ENCODE data around the gene CARD10.
A peak's percentile ranks its signal among the peaks of the same experiment; 100 is the strongest.

The CARD10 gene, protein sequence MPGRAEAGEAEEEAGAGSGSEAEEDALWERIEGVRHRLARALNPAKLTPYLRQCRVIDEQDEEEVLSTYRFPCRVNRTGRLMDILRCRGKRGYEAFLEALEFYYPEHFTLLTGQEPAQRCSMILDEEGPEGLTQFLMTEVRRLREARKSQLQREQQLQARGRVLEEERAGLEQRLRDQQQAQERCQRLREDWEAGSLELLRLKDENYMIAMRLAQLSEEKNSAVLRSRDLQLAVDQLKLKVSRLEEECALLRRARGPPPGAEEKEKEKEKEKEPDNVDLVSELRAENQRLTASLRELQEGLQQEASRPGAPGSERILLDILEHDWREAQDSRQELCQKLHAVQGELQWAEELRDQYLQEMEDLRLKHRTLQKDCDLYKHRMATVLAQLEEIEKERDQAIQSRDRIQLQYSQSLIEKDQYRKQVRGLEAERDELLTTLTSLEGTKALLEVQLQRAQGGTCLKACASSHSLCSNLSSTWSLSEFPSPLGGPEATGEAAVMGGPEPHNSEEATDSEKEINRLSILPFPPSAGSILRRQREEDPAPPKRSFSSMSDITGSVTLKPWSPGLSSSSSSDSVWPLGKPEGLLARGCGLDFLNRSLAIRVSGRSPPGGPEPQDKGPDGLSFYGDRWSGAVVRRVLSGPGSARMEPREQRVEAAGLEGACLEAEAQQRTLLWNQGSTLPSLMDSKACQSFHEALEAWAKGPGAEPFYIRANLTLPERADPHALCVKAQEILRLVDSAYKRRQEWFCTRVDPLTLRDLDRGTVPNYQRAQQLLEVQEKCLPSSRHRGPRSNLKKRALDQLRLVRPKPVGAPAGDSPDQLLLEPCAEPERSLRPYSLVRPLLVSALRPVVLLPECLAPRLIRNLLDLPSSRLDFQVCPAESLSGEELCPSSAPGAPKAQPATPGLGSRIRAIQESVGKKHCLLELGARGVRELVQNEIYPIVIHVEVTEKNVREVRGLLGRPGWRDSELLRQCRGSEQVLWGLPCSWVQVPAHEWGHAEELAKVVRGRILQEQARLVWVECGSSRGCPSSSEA

DNA sequence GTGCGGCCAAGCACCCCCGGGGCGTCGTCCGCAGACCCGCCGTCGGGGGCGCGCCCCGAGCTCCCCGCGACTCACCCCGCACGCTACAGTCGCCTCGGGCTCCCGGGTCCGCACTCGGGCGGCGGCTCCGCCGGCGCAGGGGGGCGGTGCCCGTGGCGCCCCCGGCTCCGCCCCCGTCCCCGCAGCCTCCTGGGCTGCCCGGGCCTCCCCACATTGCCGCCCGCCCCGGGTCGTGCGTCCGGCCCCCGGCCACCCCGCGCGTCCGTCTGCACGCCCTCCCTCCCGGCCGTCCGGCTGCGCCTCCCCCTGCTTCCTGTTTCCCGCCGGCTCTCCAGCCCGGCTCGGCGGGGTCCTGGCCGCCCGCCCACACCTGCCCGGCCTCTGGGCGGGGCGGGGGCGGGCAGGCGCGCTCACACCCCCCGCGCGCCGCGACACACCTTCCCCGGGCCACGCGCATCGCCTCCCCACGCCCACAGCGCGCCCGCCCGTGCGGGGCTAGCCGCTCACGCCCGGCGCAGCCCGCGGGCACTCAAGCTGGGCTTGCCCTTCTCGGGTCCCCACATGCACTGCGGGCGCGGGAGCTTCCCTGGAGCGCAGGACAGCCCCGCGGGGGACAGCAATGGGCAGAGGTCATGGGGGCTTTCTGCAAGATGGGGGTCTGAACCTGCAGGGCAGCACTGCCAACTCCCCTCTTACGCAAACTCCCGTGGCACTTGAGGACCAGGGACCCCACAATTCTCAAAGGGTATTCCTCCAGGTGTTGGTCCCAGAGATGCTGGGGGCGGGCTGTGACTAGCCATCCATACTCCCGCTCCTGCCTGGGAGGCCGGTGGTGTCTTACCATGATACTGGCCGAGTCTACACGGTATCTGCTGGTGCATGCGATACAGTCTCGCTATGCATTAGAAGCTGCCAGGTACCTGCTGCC, at the start of gene CARD10:
TSS of gene CARD10 (minus strand) at position 148 of the 928 bp plus-strand sequence. CDS start 215 bp downstream, outside the sequence.
- in situ Hi-C loops (cut with HindIII; ENCODE audit: low pct_ligation_motif_present, low pct_unique_long_range_greater_than_20kb, low sequenced_read_pairs), result no loop called here
- DNase-seq, result peak; percentile 59

DNA sequence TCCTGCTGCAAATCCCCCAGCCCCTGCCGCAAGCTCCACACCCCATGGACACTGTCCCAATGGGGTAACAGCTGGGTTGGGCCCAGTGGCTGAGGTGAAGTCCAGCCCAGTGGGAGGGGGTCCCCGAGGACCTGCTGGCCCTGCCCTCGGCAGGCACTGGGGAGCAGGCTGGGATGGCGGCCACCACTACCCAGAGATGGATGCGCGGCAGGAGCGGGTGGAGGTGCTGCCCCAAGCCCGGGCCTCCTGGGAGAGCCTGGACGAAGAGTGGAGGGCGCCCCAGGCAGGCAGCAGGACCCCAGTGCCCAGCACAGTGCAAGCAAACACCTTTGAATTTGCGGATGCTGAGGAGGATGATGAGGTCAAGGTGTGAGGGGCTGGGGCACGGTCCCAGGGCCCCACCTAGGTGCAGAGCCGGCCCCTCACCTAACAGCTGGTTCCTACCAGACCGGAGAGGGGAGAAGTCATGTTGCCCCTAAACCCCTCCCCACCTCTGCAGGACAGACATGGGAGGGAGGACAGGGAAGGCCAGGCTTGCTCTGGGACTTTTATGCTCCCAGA, 49.3 kb upstream of the CARD10 start:
- in situ Hi-C loops (cut with HindIII; ENCODE audit: low pct_ligation_motif_present, low pct_unique_long_range_greater_than_20kb, low sequenced_read_pairs), result no loop called here
- DNase-seq, result no peak

DNA sequence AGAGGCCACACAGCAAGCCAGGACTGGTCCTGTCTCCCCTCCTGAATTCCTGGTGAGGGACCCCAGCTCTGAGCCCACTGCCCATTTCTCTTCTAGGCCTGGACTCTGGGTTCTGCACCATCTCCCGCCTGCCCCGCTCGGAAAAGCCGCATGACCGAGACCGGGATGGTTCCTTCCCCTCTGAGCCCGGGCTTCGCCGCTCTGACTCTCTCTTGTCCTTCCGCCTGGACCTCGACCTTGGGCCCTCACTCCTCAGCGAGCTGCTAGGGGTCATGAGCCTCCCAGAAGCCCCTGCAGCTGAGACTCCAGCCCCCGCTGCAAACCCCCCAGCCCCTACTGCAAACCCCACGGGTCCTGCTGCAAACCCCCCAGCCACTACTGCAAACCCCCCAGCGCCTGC, 48.8 kb upstream of the CARD10 start:
- DNase-seq, result no peak
- in situ Hi-C loops (cut with HindIII; ENCODE audit: low pct_ligation_motif_present, low pct_unique_long_range_greater_than_20kb, low sequenced_read_pairs), result no loop called here

DNA sequence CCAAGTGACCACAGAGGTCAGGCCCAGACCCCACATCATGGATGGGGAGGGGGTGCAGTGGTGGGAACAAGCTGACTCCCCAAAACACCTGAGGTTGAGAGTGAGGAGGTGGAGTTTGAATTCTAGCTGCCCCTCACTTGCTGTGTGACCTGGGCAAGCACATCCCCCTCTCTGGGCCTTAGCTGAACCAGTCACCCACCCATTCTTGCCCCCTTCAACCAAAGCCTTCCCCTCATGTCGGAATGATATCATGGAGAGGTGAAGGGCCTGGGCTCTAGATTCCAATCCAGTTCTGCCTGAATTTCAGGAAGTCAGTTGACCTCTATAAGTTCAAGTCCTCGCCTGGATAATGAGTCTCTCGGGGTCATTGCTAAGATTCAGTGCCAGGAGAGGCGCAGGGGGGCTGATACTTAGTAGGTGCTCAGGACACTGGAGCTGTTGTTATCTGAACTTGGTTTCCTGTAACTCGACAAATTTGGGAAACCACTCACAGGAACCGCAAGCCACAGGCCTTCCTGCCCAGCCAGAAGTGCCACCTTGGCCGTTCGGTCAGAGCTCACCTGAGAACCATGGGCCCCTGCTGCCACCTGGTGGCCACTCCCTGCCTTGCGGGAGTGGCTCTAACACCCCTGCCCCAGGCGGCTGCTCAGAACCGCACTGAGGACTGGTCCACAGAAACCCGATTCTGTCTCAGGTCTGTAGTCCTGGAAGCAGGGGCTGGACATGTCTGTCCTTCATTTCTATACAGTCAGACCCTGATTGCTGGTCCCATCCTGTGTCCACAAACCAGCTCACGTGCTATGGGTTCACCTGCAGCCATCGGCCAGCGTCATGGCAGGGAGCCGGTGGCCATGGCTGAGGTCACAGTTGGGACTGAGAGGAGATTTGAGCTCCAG, 47.9 kb upstream of the CARD10 start:
- in situ Hi-C loops (cut with HindIII; ENCODE audit: low pct_ligation_motif_present, low pct_unique_long_range_greater_than_20kb, low sequenced_read_pairs), result no loop called here
- peak; percentile 60 for DNase-seq

DNA sequence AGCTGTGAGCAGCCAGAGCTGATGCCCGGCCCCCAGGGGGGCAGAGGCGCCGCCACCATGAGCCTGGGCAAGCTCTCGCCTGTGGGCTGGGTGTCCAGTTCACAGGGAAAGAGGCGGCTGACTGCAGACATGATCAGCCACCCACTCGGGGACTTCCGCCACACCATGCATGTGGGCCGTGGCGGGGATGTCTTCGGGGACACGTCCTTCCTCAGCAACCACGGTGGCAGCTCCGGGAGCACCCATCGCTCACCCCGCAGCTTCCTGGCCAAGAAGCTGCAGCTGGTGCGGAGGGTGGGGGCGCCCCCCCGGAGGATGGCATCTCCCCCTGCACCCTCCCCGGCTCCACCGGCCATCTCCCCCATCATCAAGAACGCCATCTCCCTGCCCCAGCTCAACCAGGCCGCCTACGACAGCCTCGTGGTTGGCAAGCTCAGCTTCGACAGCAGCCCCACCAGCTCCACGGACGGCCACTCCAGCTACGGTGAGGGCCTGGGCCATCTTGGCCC, 47.2 kb upstream of the CARD10 start:
- in situ Hi-C loops (cut with HindIII; ENCODE audit: low pct_ligation_motif_present, low pct_unique_long_range_greater_than_20kb, low sequenced_read_pairs), result no loop called here
- no peak for DNase-seq

DNA sequence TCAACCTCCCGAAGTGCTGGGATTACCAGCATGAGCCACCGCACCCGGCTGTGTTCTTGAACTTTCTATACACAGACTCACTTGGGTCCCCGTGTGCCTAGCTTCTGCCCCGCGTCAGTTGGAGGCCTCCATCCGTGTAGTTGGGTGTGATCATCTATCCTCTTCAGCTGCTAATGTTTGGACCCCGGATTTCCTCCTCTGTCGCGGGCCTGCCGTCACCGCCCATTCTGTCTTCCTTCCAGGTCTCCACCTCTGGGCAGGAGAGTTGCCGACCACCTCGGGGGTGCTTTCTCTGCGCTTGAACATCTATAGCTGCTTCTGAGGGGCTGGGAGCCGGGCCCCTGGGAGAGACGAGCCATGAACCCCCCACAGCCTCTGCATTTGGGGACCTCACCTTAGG, 46.6 kb upstream of the CARD10 start:
- in situ Hi-C loops (cut with HindIII; ENCODE audit: low pct_ligation_motif_present, low pct_unique_long_range_greater_than_20kb, low sequenced_read_pairs), result no loop called here

DNA sequence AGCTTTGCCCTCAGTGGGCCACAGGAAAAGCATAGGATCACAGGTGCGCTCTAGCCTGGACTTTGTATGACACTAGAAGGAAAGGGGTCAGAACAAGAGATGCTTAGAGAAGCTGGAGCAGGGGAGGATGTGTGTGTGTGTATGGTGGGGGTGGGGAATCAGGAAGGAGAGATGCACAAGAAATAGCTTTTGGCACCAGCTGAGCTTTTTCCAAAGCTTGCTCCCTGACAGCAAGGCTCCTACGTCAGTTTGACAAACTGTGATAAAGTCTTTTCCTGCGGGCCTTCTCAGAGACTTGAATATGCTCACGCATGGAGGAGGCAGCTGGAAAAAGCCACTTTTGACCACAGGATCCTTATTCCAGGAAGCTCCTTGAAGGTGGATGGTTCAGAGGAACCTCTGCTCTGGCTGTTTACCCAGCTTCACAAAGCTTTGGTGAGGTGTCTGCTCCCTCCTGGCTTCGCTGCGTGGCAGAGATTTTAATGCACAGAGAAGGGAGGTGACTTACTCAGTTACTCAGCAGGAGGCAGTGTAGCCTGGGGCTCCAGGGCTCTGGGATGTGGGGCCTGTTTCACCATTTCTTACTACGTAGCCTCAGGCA, 45.0 kb upstream of the CARD10 start:
- DNase-seq, result no peak
- in situ Hi-C loops (cut with HindIII; ENCODE audit: low pct_ligation_motif_present, low pct_unique_long_range_greater_than_20kb, low sequenced_read_pairs), result no loop called here

More for the DNA sequence above, 46.6 kb upstream of the CARD10 start:
- no peak for DNase-seq

DNA sequence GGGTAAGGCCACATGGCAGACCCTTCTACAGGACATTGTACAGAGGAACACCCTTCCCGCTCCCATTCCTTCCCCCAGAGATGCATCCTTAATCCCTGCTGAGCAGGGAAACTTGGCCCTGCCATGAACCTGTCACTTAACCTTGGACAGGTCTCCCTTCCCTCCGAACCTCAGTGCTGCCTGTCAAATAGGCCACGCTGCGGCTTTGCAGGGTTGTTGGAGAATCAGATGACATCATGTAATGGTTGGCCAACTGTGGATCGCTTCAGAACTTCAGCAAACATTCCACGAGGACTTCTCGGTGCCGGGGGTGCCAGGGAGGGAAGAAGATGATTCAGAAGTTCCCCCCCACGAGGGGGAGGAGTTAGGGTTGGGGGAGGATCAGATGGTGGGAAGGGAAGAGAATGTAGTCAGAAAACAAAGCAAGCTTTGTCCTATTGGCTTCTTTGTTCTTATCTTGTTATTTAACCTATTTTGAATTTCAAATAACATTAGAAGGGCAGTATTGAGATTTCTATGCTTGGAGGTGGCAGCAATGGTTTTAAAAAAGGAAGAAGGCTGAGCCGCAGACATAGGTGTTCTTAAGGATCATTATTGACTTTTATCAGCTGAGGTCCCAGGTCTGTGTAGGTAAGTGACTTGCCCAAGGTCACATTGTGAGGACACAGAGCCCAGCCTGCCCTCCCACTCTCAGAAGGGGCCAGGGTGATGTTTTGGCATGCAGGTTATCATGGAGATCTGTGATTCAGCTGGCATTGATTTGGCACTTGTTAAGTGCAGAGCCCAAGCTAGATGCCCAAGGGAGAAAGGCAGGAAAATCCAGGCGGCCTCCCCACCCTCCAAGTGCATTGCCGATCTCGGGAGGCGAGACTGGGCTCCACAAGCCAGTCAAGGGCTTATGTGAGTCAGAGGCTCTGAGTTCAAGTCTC, 44.2 kb upstream of the CARD10 start:
- DNase-seq, result peak; percentile 94
- in situ Hi-C loops (cut with HindIII; ENCODE audit: low pct_ligation_motif_present, low pct_unique_long_range_greater_than_20kb, low sequenced_read_pairs), result no loop called here

DNA sequence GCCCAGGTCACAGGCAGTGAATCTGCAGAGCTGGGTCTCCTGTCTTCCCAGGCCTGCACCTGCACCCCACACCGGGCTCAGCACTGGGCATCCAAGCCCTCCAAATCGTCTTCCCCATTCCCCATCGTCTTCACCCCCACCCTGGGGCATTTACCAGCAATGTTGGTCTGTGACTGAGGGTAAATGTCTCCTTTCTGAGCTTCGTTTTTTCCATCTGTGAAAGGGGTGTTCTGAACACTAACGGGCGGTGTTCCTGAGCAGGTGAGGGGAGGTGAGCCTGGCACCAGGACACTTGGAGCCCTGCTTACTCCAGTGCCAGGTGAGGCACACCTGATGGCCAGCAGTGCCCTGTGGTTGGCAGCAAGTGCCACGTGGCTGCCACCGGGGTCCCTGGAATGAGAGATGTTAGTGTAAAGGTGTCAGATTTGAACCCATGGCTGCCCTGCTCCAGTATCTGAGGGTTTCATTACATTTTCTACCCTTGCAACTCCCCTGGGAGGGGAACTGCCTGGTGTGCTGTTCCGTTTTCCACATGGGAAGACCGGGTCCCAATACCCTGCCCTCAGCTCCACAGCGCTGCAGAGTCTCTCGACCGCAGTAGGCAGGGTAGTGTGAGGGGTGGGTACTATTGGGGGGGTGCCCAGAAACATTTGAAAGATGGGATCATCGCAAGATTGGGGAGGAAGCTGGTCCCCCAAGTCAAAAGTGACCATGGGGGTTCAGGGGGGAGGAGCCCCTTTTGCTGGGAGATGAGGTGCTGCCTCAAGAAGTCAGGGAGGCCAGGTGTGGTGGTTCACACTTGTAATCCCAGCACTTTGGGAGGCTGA, 43.0 kb upstream of the CARD10 start:
- DNase-seq, result no peak
- in situ Hi-C loops (cut with HindIII; ENCODE audit: low pct_ligation_motif_present, low pct_unique_long_range_greater_than_20kb, low sequenced_read_pairs), result no loop called here

DNA sequence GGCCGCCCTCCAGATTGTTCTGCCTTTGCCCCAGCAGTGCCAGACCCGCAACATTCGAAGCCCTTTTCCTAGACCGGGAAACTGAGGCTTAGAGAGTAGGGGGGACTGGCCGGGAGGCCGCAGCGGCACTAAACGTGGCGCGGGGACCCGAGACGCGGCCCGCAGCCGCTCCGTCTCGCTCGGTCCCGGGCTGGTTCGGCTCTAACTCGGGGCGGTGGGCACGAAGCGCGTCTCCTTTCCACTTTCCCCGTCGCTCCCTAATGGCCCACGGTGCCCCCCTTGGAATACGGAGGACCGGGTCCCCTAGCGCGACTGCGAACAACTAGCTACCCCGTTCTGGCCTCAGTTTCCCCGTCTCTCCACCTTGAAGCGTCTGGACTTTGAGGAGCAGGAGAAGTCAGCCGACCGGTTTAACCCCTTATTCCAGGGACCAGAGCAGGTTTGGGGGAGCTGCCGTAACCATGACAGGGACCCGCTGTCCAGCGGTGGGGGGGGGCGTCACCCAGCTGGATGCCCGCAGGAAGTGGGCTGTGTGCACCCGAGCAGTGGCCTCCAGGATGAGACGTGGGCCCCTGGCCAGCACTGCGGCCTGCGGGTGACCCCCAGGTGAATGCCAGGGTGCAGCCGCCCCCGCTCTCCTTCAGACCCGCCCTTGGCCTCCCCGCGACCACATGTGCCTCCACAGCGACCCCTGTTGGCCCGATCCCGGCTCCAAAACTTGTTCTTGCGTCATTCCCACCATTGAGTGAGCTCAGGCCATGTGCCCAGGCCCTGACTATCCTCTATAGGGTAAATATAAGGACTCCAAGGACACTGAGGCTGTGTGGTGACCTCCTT, 42.2 kb upstream of the CARD10 start:
- in situ Hi-C loops (cut with HindIII; ENCODE audit: low pct_ligation_motif_present, low pct_unique_long_range_greater_than_20kb, low sequenced_read_pairs), result no loop called here
- peak; percentile 87 for DNase-seq

DNA sequence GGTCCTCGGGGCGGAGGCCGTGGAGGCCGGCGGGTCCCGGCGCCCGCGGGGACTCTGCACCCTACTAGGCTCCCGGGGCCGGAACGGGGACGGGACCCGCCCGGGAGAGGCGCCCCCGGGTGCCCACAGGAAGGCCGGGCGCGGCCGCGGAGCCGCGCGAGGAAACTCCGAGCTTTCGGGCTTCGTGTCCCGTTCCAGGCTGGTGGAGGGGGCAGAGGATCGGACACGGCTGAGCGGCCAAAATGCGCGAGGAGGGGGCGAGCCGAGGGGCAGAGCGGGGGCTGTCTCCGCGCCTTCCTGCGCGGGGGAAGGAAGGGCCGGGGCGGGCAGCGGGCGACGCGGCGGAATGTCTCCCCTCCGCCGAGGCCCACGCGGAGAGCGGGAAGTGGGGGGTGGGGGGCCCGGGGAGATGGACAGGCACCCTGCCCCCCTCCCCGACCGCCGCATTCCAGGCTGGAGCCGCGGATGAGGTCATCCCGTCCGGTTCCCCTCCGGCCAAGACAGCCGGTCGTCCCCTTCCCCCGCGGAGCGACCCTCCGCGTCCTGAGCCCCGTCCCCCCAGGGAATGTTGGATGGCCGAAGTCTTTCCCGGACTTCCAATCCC, 41.5 kb upstream of the CARD10 start:
- in situ Hi-C loops (cut with HindIII; ENCODE audit: low pct_ligation_motif_present, low pct_unique_long_range_greater_than_20kb, low sequenced_read_pairs), result no loop called here
- peak; percentile 65 for DNase-seq

DNA sequence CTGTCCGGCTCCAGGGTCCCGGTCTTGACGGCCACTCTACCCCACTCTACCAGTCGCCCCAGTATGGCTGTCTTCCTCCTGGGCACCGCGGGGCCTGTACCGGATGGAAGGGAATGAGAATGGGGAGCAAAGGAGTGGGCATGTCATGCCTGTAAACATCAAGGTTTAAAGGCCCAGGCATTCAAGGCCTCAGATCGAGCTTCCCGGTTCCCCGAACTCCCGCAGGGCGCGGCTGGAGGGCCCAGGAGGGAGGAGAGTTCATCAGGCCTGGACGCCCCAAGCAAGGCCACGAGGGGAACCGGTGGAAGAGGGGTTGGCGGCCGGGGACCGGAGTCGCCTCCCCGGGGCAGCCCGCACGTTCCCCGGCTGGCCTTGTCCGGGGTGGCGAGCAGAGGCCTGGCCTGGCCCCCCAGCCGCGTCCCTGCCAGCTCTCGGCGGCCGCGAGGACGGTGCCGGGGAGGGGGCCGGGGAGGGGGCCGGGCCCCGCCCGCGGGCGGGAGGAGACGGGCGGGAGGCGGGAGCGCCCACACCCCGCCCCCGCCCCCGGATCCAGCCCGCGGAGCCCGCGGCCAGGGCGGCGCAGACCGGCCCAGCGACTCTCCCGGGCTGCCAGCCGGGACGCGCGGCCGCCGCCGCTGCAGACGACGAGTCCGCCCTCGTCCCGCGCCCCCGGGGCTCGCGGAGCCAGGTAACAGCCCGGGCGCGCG, 40.8 kb upstream of the CARD10 start, which contains the start of gene CDC42EP1:
TSS of gene CDC42EP1 (plus strand) at position 580 of the 707 bp plus-strand sequence. CDS start 5,870 bp downstream, outside the sequence.
- in situ Hi-C loops (cut with HindIII; ENCODE audit: low pct_ligation_motif_present, low pct_unique_long_range_greater_than_20kb, low sequenced_read_pairs), result no loop called here
- peak; percentile 58 for DNase-seq

DNA sequence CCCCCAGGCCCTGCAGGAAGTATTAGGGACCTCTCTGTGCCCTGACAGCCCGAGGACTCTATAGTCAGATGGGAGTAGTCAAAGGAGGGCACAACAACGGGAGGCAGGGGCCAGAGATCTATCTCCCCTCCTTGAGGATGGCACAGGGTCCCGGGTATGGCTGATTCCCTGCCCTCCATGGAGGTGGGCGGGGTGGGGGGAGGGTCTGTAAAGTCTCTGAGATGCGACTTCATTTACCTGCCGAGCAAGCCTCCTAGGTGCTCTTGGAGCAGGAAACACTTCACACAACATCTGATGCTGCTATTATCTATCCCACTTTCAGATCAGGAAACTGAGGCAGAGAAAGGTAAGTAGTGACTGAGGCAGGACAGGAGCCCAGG, 40.3 kb upstream of the CARD10 start:
- in situ Hi-C loops (cut with HindIII; ENCODE audit: low pct_ligation_motif_present, low pct_unique_long_range_greater_than_20kb, low sequenced_read_pairs), result no loop called here
- no peak for DNase-seq

Measured in ACHN (cell line).